Panc1 (cell line): ENCODE data around the gene SLC1A3. TPM values are rescaled to one million over a fixed set of nuclear protein-coding genes. Genes with fewer than 3 reads are reported as not detected.

Experiments used
- ATAC-seq: fragments of 200-7000 bp; cut with Tn5 transposase; 2 replicates; pipeline ENCODE4 v1.9.1; 2020; ENCODE audit warnings: mild to moderate bottlenecking, moderate library complexity
- BruUV-seq: library from RNA; stranded (reverse); fragments of 400-500 nt; replicated peaks from 2 replicates; lab custom pipeline; 2021; lab: Mats Ljungman, UMichigan
- CTCF ChIA-PET: fragments of 300-600 bp; sonication (Branson Sonifier 250); formaldehyde crosslinking; loops from one replicate; lab custom pipeline; 2022; ENCODE audit warnings: antibody characterized with exemption; lab: Charles Lee
- POLR2A ChIA-PET: fragments of 300-600 bp; sonication (Branson Sonifier 250); formaldehyde crosslinking; loops from one replicate; lab custom pipeline; 2022; ENCODE audit warnings: antibody characterized with exemption; lab: Charles Lee
- DNase-seq: peaks from one replicate; pipeline ENCODE4 v3.0.0-alpha.2; 2010; ENCODE audit warnings: low read depth, low spot score
- H3K27ac ChIP-seq: 2 replicates; pipeline ENCODE4 v1.5.1; 2011; ENCODE audit warnings: mild to moderate bottlenecking, low read length, inconsistent platforms
- H3K27me3 ChIP-seq: fragments of 200-500 bp; sonication (Bioruptor generic); 2 replicates; pipeline ENCODE4 v1.6.0; 2014; ENCODE audit warnings: low read length, inconsistent platforms; ENCODE audit not compliant: control insufficient read depth, insufficient read depth
- H3K36me3 ChIP-seq: fragments of 200-500 bp; sonication (Bioruptor generic); 2 replicates; pipeline ENCODE4 v1.5.1; 2014; ENCODE audit warnings: inconsistent platforms, mild to moderate bottlenecking, low read length, moderate library complexity; ENCODE audit not compliant: control insufficient read depth, insufficient read depth
- H3K4me1 ChIP-seq: 2 replicates; pipeline ENCODE4 v1.5.1; 2011; ENCODE audit warnings: inconsistent platforms, mild to moderate bottlenecking, low read length, moderate library complexity; ENCODE audit not compliant: control insufficient read depth, insufficient read depth
- H3K4me3 ChIP-seq, 2 experiments: 2 replicates each; pipeline ENCODE4 v1.5.1; 2011 to 2012; ENCODE audit warnings: low read depth in 2 of 2, low read length in 2 of 2, mild to moderate bottlenecking in 2 of 2, inconsistent platforms in 1 of 2, moderate library complexity in 1 of 2
- H3K9me3 ChIP-seq: fragments of 200-500 bp; sonication (Bioruptor generic); 2 replicates; pipeline ENCODE4 v1.5.1; 2014; ENCODE audit warnings: low read depth, mild to moderate bottlenecking, inconsistent platforms, low read length, moderate library complexity; ENCODE audit not compliant: control insufficient read depth, insufficient read depth
- CTCF ChIP-seq: fragments of 450-650 bp; IDR thresholded peaks from 2 replicates; pipeline ENCODE4 v1.5.1; 2017; ENCODE audit warnings: mild to moderate bottlenecking
- POLR2AphosphoS5 ChIP-seq: IDR thresholded peaks from 2 replicates; pipeline ENCODE4 v1.6.1; 2012; ENCODE audit warnings: mild to moderate bottlenecking, low read depth, low read length, moderate library complexity
- SIN3A ChIP-seq: IDR thresholded peaks from 2 replicates; pipeline ENCODE4 v1.6.1; 2012; ENCODE audit warnings: low read depth, mild to moderate bottlenecking, low read length, moderate library complexity, borderline replicate concordance; ENCODE audit not compliant: insufficient read depth
- TCF7L2 ChIP-seq: IDR thresholded peaks from 2 replicates; pipeline ENCODE4 v1.6.1; 2011; ENCODE audit warnings: mild to moderate bottlenecking, low read depth, low read length, inconsistent platforms
- in situ Hi-C: cut with HindIII; loops from 2 replicates; pipeline ENCODE4 v1.10.0; 2016; ENCODE audit warnings: low sequenced_read_pairs, low pct_unique_long_range_greater_than_20kb
- intact Hi-C: fragments of 100-400 bp; cut with micrococcal nuclease; formaldehyde crosslinking; loops from one replicate; pipeline ENCODE4 v1.10.0; 2022; ENCODE audit not compliant: unreplicated experiment
- total RNA-seq: library from RNA; stranded (reverse); gene quantifications from one replicate; pipeline ENCODE4 v1.2.1, GENCODE V29; 2021; ENCODE audit not compliant: unreplicated experiment
- TF ChIP-seq, protein P1 (sequence below), 2 experiments: IDR thresholded peaks; 2 replicates each; pipeline ENCODE4 v1.6.1; 2011 to 2012; ENCODE audit warnings: low read depth in 2 of 2, control low read depth in 1 of 2, low read length in 1 of 2, mild to moderate bottlenecking in 1 of 2, moderate library complexity in 1 of 2; ENCODE audit not compliant: insufficient read depth in 1 of 2

Gene SLC1A3
- total RNA-seq, 1 experiment from 2014 or later = 0.13 TPM

DNA sequence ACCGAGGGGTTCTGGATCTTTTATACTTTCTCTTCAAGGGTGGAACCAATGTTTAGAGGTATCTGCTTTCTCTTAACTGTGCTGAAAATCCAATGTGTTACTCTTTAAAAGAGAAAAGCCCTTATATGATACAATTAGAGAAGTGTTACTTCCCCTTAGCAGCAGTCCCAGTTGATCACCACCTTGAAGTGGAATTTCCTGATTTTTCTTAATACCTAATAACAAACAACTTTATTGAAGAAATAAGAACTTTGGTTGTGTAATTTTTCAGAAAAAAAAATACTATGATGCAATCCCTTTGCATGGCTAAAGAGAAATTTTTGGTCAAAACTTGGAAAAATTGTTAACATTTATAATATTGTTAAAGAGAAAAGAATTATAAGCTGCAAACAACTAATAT is 24.7 kb downstream of the SLC1A3 start:
- Histone ChIP-seq H3K9me3 (no peaks in the 10 kb centered on the region), H3K27me3 (peaks cover 10% of the 10 kb centered on the region; the same call in 1 of the 2 replicates), H3K4me3 (no peak overlapping the region), H3K36me3 (no peaks in the 10 kb centered on the region), H3K4me1 (no peaks in the 10 kb centered on the region), H3K27ac (no peak overlapping the region)
- intact Hi-C loops (no loop called here), in situ Hi-C loops (no loop called here)
- no TSS peak for BruUV-seq
- ATAC-seq = no peak
- ChIA-PET CTCF (no interaction called here), POLR2A (no interaction called here)
- TF ChIP-seq TCF7L2 = no peak
- no peak for TF ChIP-seq SIN3A
- no peak for TF ChIP-seq CTCF
- TF ChIP-seq, protein P1, sequence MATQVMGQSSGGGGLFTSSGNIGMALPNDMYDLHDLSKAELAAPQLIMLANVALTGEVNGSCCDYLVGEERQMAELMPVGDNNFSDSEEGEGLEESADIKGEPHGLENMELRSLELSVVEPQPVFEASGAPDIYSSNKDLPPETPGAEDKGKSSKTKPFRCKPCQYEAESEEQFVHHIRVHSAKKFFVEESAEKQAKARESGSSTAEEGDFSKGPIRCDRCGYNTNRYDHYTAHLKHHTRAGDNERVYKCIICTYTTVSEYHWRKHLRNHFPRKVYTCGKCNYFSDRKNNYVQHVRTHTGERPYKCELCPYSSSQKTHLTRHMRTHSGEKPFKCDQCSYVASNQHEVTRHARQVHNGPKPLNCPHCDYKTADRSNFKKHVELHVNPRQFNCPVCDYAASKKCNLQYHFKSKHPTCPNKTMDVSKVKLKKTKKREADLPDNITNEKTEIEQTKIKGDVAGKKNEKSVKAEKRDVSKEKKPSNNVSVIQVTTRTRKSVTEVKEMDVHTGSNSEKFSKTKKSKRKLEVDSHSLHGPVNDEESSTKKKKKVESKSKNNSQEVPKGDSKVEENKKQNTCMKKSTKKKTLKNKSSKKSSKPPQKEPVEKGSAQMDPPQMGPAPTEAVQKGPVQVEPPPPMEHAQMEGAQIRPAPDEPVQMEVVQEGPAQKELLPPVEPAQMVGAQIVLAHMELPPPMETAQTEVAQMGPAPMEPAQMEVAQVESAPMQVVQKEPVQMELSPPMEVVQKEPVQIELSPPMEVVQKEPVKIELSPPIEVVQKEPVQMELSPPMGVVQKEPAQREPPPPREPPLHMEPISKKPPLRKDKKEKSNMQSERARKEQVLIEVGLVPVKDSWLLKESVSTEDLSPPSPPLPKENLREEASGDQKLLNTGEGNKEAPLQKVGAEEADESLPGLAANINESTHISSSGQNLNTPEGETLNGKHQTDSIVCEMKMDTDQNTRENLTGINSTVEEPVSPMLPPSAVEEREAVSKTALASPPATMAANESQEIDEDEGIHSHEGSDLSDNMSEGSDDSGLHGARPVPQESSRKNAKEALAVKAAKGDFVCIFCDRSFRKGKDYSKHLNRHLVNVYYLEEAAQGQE (IDR thresholded peaks at IDR 0.05; ENCODE audit: insufficient read depth in 1 of 2, low read depth in 2 of 2, low read length in 1 of 2) = no peak
- no peak for TF ChIP-seq POLR2AphosphoS5
- no peak for DNase-seq

DNA sequence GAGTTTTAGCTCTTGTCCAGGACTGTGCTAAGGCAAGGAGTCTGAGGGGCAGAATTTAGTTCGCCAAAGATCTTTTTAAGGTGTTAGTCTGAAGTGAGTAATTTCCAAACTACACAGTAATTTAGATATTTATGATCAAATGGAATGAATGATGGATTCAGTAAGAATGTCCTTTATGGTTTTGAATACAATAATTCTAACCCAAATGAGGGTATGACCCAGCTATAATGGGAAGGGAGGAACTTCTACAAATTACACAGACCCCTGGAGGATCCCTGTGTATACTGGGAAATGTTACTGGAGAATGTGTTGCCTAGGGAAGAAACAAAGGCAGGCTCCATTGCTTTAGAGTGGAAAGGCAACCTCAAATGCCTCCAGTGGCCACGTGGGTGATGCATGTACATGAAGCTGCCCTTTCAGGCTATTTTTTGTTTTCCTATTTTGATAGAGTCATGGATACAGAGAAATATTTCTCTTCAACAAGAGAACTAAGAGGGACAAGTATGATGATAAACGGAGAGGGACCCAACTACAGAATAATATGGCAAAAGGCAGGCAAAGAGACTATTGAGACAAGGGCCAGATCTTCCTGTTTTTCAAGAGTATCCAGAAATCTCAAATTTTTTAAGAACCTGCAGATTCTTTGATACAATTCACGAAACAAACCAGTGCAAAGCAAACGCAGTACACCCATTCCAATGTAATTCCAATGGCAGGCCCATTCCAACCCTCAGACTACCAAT is 25.4 kb downstream of the SLC1A3 start:
- Histone ChIP-seq H3K4me1 (no peaks in the 10 kb centered on the region), H3K27ac (no peak overlapping the region), H3K4me3 (no peak overlapping the region), H3K36me3 (no peaks in the 10 kb centered on the region), H3K9me3 (no peaks in the 10 kb centered on the region), H3K27me3 (peaks cover 9% of the 10 kb centered on the region; the same call in 1 of the 2 replicates)
- ChIA-PET POLR2A (no interaction called here), CTCF (no interaction called here)
- in situ Hi-C loops = no loop called here
- BruUV-seq = no TSS peak
- ATAC-seq = no peak
- TF ChIP-seq CTCF = no peak
- no peak for TF ChIP-seq POLR2AphosphoS5
- TF ChIP-seq, protein P1 (IDR thresholded peaks at IDR 0.05; ENCODE audit: insufficient read depth in 1 of 2, low read depth in 2 of 2, low read length in 1 of 2) = no peak
- no peak for TF ChIP-seq SIN3A
- no peak for TF ChIP-seq TCF7L2
- intact Hi-C loops = no loop called here
- DNase-seq = no peak
